IMR-90 (cell line): Measurements from ENCODE around the gene CDR2. TPM values are rescaled to one million over a fixed set of nuclear protein-coding genes. Genes with fewer than 3 reads are reported as not detected.

Experiments
- ATAC-seq: fragments of 200-7000 bp; cut with Tn5 transposase; 2 replicates; pipeline ENCODE4 v1.9.1; 2020; ENCODE audit warnings: low read depth, mild to moderate bottlenecking, moderate library complexity
- BruUV-seq: library from RNA; stranded (reverse); fragments of 400-500 nt; replicated peaks from 2 replicates; lab custom pipeline; 2021; lab: Mats Ljungman, UMichigan
- CTCF ChIA-PET: fragments of 300-600 bp; formaldehyde crosslinking; extraction: SDS; loops from one replicate; lab custom pipeline; 2021; ENCODE audit warnings: antibody characterized with exemption; lab: Yijun Ruan, JAX
- POLR2A ChIA-PET: fragments of 300-600 bp; sonication (Branson Sonifier 250); formaldehyde crosslinking; loops from one replicate; lab custom pipeline; 2022; ENCODE audit warnings: antibody characterized with exemption; ENCODE audit not compliant: unreplicated experiment; lab: Charles Lee
- DNase-seq: peaks from one replicate; pipeline ENCODE4 v3.0.0; 2013
- H2AFZ ChIP-seq: replicated peaks from 2 replicates; pipeline ENCODE3; 2013; ENCODE audit warnings: low read length, mild to moderate bottlenecking; ENCODE audit not compliant: poor library complexity
- H2AK5ac ChIP-seq: 2 replicates; pipeline ENCODE4 v1.6.1; 2013; ENCODE audit warnings: low read depth, low read length, inconsistent platforms
- H2AK9ac ChIP-seq: replicated peaks from 2 replicates; pipeline ENCODE3; 2013; ENCODE audit warnings: mild to moderate bottlenecking, low read depth, low read length, moderate library complexity; ENCODE audit not compliant: poor library complexity
- H2BK120ac ChIP-seq: 2 replicates; pipeline ENCODE4 v1.6.1; 2013; ENCODE audit warnings: low read depth, low read length, inconsistent platforms
- H2BK15ac ChIP-seq: 3 replicates; pipeline ENCODE4 v1.6.1; 2013; ENCODE audit warnings: low read depth, low read length, inconsistent platforms
- H2BK20ac ChIP-seq: 2 replicates; pipeline ENCODE4 v1.6.1; 2013; ENCODE audit warnings: low read depth, mild to moderate bottlenecking, inconsistent platforms, low read length, moderate library complexity
- H2BK5ac ChIP-seq: 2 replicates; pipeline ENCODE4 v1.6.1; 2013; ENCODE audit warnings: mild to moderate bottlenecking, low read depth, low read length, inconsistent platforms; ENCODE audit not compliant: poor library complexity, severe bottlenecking
- H3K14ac ChIP-seq: replicated peaks from 2 replicates; pipeline ENCODE4 v1.6.1; 2013; ENCODE audit warnings: low read depth, low read length, inconsistent platforms
- H3K18ac ChIP-seq: 2 replicates; pipeline ENCODE4 v1.6.1; 2013; ENCODE audit warnings: low read depth, low read length, control low read depth
- H3K23ac ChIP-seq: 2 replicates; pipeline ENCODE4 v1.6.1; 2013; ENCODE audit warnings: low read depth, low read length, inconsistent platforms
- H3K27ac ChIP-seq: 2 replicates; pipeline ENCODE4 v1.5.1; 2013; ENCODE audit warnings: mild to moderate bottlenecking, control low read depth, low read length; ENCODE audit not compliant: insufficient read depth
- H3K27me3 ChIP-seq: 2 replicates; pipeline ENCODE4 v1.6.1; 2013; ENCODE audit warnings: low read length; ENCODE audit not compliant: control insufficient read depth, insufficient read depth
- H3K36me3 ChIP-seq: 2 replicates; pipeline ENCODE4 v1.6.1; 2013; ENCODE audit warnings: low read length, mixed read lengths; ENCODE audit not compliant: control insufficient read depth, insufficient read depth
- H3K4ac ChIP-seq: 2 replicates; pipeline ENCODE4 v1.6.1; 2013; ENCODE audit warnings: low read depth, low read length, inconsistent platforms
- H3K4me1 ChIP-seq: 2 replicates; pipeline ENCODE4 v1.6.1; 2013; ENCODE audit warnings: low read length, mixed read lengths; ENCODE audit not compliant: control insufficient read depth, insufficient read depth
- H3K4me2 ChIP-seq: 2 replicates; pipeline ENCODE4 v1.6.1; 2013; ENCODE audit warnings: low read depth, mild to moderate bottlenecking, control low read depth, low read length, moderate library complexity
- H3K4me3 ChIP-seq: 2 replicates; pipeline ENCODE4 v1.5.1; 2013; ENCODE audit warnings: low read depth, mild to moderate bottlenecking, control low read depth, low read length, moderate library complexity; ENCODE audit not compliant: insufficient read depth
- H3K56ac ChIP-seq: 2 replicates; pipeline ENCODE4 v1.6.1; 2013; ENCODE audit warnings: low read length, inconsistent platforms; ENCODE audit not compliant: insufficient read depth; ENCODE audit errors: extremely low read depth
- H3K79me1 ChIP-seq, 2 experiments: 2 replicates each; pipeline ENCODE4 v1.6.1; 2013; ENCODE audit warnings: low read length in 2 of 2, inconsistent platforms in 1 of 2, low read depth in 1 of 2
- H3K9ac ChIP-seq: 2 replicates; pipeline ENCODE4 v1.6.1; 2013; ENCODE audit warnings: low read depth, low read length, control low read depth
- H3K9me1 ChIP-seq: 2 replicates; pipeline ENCODE4 v1.6.1; 2013; ENCODE audit warnings: low read length, inconsistent platforms; ENCODE audit not compliant: insufficient read depth
- H3K9me3 ChIP-seq: 2 replicates; pipeline ENCODE4 v1.6.1; 2013; ENCODE audit warnings: low read length; ENCODE audit not compliant: control insufficient read depth, insufficient read depth
- H4K20me1 ChIP-seq: 2 replicates; pipeline ENCODE4 v1.6.1; 2013; ENCODE audit warnings: low read length, inconsistent platforms; ENCODE audit not compliant: insufficient read depth
- H4K5ac ChIP-seq: 2 replicates; pipeline ENCODE4 v1.6.1; 2013; ENCODE audit warnings: mild to moderate bottlenecking, low read depth, low read length, control low read depth
- H4K8ac ChIP-seq, 2 experiments: 2 replicates each; pipeline ENCODE4 v1.6.1; 2013; ENCODE audit warnings: low read depth in 2 of 2, low read length in 2 of 2, control low read depth in 1 of 2, inconsistent platforms in 1 of 2
- H4K91ac ChIP-seq: 2 replicates; pipeline ENCODE4 v1.6.1; 2013; ENCODE audit warnings: low read depth, low read length, inconsistent platforms; ENCODE audit not compliant: insufficient read depth
- BHLHE40 ChIP-seq: fragments of 150-350 bp; IDR thresholded peaks from 2 replicates; pipeline ENCODE4 v1.6.1; 2016; ENCODE audit warnings: mild to moderate bottlenecking, low read depth, low read length
- SMC3 ChIP-seq: fragments of 150-350 bp; IDR thresholded peaks from 2 replicates; pipeline ENCODE4 v1.6.1; 2016; ENCODE audit warnings: low read depth, mild to moderate bottlenecking, antibody characterized with exemption, low read length, moderate library complexity
- WGBS, 2 experiments: methylation state at CpG; one replicate each; pipeline versions ENCODE4 v1.1.5 to v1.1.7; 2013; ENCODE audit warnings: missing lambda C conversion rate in 2 of 2; ENCODE audit not compliant: insufficient read length in 1 of 2; ENCODE audit errors: extremely low coverage in 2 of 2; 5-methylcytosine and 5-hydroxymethylcytosine counted together
- dilution Hi-C: fragments of 300-500 bp; cut with HindIII; formaldehyde crosslinking; loops from one replicate; pipeline ENCODE4 v1.14.3; 2018; ENCODE audit warnings: low sequenced_read_pairs; ENCODE audit not compliant: unreplicated experiment
- in situ Hi-C: fragments of 300-500 bp; cut with MboI; formaldehyde crosslinking; loops from 3 replicates; pipeline ENCODE4 v1.14.3; 2019; ENCODE audit warnings: low sequenced_read_pairs, inconsistent platforms, mixed read lengths
- intact Hi-C: fragments of 100-400 bp; cut with micrococcal nuclease; formaldehyde crosslinking; loops from 2 replicates; pipeline ENCODE4 v1.10.0; 2022
- polyA plus RNA-seq, 3 experiments: library from polyadenylated mRNA; depleted of rRNA; stranded (reverse); fragments of >200 nt; gene quantifications; 2 replicates each; pipeline ENCODE4 v1.2.3, GENCODE V29; 2012; ENCODE audit warnings: low replicate concordance in 1 of 3
- total RNA-seq: library from RNA; depleted of rRNA; stranded (reverse); fragments of >200 nt; gene quantifications from 2 replicates; pipeline ENCODE4 v1.2.3, GENCODE V29; 2012

Gene CDR2
- total and polyA plus RNA-seq, 2 of the 4 experiments (the other 2 are of a cell fraction): 37.7 to 48.4 TPM

DNA sequence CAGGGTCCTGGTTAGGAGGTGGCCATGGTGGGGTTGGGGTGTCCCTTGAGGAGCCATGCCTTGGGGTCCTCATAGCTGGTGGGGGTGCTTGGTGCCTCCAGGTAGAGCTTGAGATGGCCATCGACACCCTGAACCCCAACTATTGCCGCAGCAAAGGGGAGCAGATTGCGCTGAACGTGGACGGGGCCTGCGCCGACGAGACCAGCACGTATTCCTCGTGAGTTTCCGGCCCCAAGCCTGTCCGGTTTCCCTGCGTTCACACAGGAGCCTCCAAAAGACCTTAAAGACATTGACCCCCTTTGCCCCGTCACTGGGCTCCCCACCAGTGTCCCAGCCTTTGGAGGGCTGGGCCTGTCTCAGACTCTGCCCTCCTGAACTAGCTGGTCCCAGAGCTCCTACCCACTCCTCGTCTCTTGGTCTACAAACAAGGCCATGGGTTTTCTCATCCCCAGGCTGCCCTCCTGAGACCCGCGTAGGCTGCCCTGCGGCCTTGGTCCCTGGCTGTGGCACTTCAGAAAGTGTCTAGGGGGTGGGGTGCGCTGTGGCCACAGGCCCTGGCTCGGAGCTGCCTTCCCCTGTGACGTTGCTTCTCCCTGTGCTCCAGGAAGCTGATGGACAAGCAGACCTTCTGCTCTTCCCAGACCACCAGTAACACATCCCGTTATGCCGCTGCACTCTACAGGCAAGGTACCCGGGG, 65.4 kb downstream of the CDR2 start:
- Histone ChIP-seq H3K27me3 (no peaks in the 10 kb centered on the region), H3K9me3 (no peaks in the 10 kb centered on the region), H4K5ac (no peak overlapping the region), H3K27ac (no peak overlapping the region), H3K36me3 (peaks cover 49% of the 10 kb centered on the region), H3K18ac (no peak overlapping the region), H3K4me3 (no peak overlapping the region), H2BK15ac (no peak overlapping the region), H3K14ac (no peak overlapping the region), H2AK5ac (no peak overlapping the region), H3K4me2 (no peak overlapping the region), H4K20me1 (peaks cover 13% of the 10 kb centered on the region; the same call in 1 of the 2 replicates), H2BK120ac (no peak overlapping the region), H3K4ac (no peak overlapping the region), H2BK20ac (no peak overlapping the region), H4K8ac (no peak overlapping the region), H2BK5ac (no peak overlapping the region), H2AFZ (no peak overlapping the region), H4K91ac (no peak overlapping the region), H3K56ac (no peak overlapping the region), H3K23ac (no peak overlapping the region), H3K4me1 (no peaks in the 10 kb centered on the region), H3K79me1 (peaks cover 14 to 30% of the 10 kb centered on the region in 2 experiments), H3K9me1 (no peaks in the 10 kb centered on the region; the same call in 1 of the 2 replicates), H3K9ac (no peak overlapping the region), H2AK9ac (no peak overlapping the region)
- ATAC-seq: no peak
- no peak for DNase-seq
- ChIA-PET POLR2A (no interaction called here), CTCF (interaction anchor here (1.9 kb wide), 1 partner anchor 9 kb away, joined by 7 read pairs; no protein-coding TSS in a partner anchor)
- TF ChIP-seq SMC3 (no peak), BHLHE40 (no peak)
- 94% methylated on average over 13 of the region's 24 CpGs; no CpG with 5 or more reads in 1 of the 2 experiments for WGBS, 2 experiments
- intact Hi-C loops: no loop called here
- in situ Hi-C loops: no loop called here
- no TSS peak for BruUV-seq
- dilution Hi-C loops: no loop called here
